ENCODE data around the gene MYBBP1A. TPM values are rescaled to one million over a fixed set of nuclear protein-coding genes. Genes with fewer than 3 reads are reported as not detected.

The MYBBP1A gene
- total and polyA plus RNA-seq, 2 of the 13 experiments (the other 11 are each of a cell fraction or from before 2014, with no cell fraction given) = 18.6 to 54.8 TPM

DNA sequence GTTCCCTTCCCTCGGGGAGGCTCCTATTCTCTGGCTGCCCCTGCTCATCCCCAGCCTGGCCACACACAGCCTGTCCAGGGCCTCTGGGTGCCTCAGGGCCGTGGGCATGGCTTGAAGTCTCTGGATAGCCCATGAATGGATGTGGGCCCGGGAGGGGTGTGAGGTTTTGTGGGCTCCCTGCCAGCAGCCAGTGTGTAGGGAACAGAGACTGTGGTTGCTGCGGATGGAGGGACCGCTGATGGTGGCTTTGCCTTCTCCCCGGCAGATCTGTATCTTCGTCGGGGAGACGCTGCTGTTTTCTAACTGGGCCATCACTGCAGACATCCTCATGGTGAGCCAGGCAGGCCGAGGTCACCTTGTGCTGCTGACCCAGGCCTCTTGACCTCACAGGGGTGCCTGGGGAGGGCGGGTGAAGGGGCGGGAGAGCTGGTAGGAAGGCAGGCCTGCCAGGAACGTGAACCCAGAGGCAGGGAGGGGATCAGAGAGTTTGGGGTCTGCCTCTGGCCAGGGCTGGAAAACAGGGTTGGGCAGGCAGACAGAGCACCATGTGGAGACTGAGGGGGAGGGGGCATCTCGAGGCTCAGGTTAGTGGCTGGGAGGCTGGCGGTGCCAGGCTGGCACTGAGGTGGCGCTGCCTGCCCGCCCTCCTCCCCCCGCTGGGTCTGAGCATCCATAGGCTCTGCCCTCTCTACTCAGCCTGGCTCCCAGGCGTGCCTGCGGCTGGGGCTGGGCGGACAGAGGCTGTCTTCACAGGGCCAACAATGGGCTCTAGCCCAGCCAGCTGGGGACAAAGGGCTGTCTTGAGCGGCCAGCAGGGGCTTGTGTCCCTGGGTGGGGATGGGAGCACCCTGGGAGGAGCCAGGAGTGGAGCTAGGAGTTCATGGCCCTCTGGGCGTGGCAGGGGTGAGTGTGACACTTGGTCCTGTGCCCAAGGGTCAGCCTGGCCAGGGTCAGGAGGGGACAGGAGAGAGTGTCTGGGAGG lies 21.4 kb downstream of the MYBBP1A start (continued):
- TF ChIP-seq NCOA1 (CRISPR knock-in tag; IDR thresholded peaks at IDR 0.05) (0 out of 2 replicates have a peak, but pooled peaks have one; percentile 47), MIER3 (CRISPR knock-in tag; IDR thresholded peaks at IDR 0.05; ENCODE audit: borderline replicate concordance) (no peak)
- TF ChIP-seq, protein P1, sequence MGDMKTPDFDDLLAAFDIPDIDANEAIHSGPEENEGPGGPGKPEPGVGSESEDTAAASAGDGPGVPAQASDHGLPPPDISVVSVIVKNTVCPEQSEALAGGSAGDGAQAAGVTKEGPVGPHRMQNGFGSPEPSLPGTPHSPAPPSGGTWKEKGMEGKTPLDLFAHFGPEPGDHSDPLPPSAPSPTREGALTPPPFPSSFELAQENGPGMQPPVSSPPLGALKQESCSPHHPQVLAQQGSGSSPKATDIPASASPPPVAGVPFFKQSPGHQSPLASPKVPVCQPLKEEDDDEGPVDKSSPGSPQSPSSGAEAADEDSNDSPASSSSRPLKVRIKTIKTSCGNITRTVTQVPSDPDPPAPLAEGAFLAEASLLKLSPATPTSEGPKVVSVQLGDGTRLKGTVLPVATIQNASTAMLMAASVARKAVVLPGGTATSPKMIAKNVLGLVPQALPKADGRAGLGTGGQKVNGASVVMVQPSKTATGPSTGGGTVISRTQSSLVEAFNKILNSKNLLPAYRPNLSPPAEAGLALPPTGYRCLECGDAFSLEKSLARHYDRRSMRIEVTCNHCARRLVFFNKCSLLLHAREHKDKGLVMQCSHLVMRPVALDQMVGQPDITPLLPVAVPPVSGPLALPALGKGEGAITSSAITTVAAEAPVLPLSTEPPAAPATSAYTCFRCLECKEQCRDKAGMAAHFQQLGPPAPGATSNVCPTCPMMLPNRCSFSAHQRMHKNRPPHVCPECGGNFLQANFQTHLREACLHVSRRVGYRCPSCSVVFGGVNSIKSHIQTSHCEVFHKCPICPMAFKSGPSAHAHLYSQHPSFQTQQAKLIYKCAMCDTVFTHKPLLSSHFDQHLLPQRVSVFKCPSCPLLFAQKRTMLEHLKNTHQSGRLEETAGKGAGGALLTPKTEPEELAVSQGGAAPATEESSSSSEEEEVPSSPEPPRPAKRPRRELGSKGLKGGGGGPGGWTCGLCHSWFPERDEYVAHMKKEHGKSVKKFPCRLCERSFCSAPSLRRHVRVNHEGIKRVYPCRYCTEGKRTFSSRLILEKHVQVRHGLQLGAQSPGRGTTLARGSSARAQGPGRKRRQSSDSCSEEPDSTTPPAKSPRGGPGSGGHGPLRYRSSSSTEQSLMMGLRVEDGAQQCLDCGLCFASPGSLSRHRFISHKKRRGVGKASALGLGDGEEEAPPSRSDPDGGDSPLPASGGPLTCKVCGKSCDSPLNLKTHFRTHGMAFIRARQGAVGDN (CRISPR knock-in tag; IDR thresholded peaks at IDR 0.05) = peak; percentile 34; the same call in 1 of the 2 replicates

GRCh38 chr17:4532860-4533522 lies 22.2 kb downstream of the MYBBP1A start:
- in situ Hi-C loops (cut with HindIII; ENCODE audit: extremely low pct_ligation_motif_present, low pct_unique_long_range_greater_than_20kb) = no loop called here

More at GRCh38 chr17:4532860-4533522, 22.2 kb downstream of the MYBBP1A start:
- H3K9ac ChIP-seq (ENCODE audit: insufficient read depth, low read depth, low read length) = no peak overlapping the region
- no peak overlapping the region for H2AFZ ChIP-seq (ENCODE audit: low read length)
- ATAC-seq = no peak
- TF ChIP-seq ZNF234 (CRISPR knock-in tag; conservative IDR thresholded peaks at IDR 0.05) (no peak), AGO1 (IDR thresholded peaks at IDR 0.05; ENCODE audit: low read depth, low read length, poor library complexity, severe bottlenecking) (peak; percentile 88)
- no peak overlapping the region for H3K27ac ChIP-seq (ENCODE audit: extremely low read length, insufficient read depth, low read length)
- POLR2A ChIA-PET = interaction anchor here (2.4 kb wide), 1 partner anchor 23 kb away, joined by 8 read pairs; the partner anchor contains the start of gene MYBBP1A
- H4K20me1 ChIP-seq (ENCODE audit: insufficient read depth, low read length) = no peaks in the 10 kb centered on the region
- WGBS (ENCODE audit: low lambda C conversion rate) = 71% methylated on average over 16 of the region's 33 CpGs
- H3K27me3 ChIP-seq (ENCODE audit: control insufficient read depth in 1 of 2, insufficient read depth in 2 of 2, low read length in 2 of 2) = peaks cover 6 to 35% of the 10 kb centered on the region in 2 experiments
- no peaks in the 10 kb centered on the region for H3K9me3 ChIP-seq (ENCODE audit: low read length)
- H3K4me3 ChIP-seq (replicated peaks in 1 of 3; ENCODE audit: insufficient read depth in 1 of 3, low read depth in 2 of 3, low read length in 3 of 3) = no peak overlapping the region
- no peak for DNase-seq (ENCODE audit: low spot score)
- H3K36me3 ChIP-seq (replicated peaks in 1 of 2; ENCODE audit: control insufficient read depth in 1 of 2, insufficient read depth in 2 of 2, low read length in 2 of 2) = no peaks in the 10 kb centered on the region
- BruUV-seq (replicated peaks) = no TSS peak
- CTCF ChIA-PET (ENCODE audit: low intra/inter-chr PET ratio, low total read pairs) = no interaction called here
- no peak overlapping the region for H3K4me2 ChIP-seq (ENCODE audit: low read depth, low read length)
- no peak for FAIRE-seq
- H3K4me1 ChIP-seq (ENCODE audit: insufficient read depth, low read length) = peaks cover 16% of the 10 kb centered on the region
- intact Hi-C loops (cut with micrococcal nuclease; ENCODE audit: unreplicated experiment) = loop anchor here (5.0 kb wide), 1 partner anchor 111 kb away; no protein-coding TSS in a partner anchor
- no peaks in the 10 kb centered on the region for H3K79me2 ChIP-seq (ENCODE audit: insufficient read depth, low read length)
